Inflammatory macrophage treated with lipopolysaccharide for 1 hour (primary cell): Measurements from ENCODE around the gene TXNIP.

Source experiments
- DNase-seq, 2 donors: peaks; one replicate each; pipeline ENCODE4 v3.0.0-alpha.2; 2020 to 2022

The TXNIP gene

DNA sequence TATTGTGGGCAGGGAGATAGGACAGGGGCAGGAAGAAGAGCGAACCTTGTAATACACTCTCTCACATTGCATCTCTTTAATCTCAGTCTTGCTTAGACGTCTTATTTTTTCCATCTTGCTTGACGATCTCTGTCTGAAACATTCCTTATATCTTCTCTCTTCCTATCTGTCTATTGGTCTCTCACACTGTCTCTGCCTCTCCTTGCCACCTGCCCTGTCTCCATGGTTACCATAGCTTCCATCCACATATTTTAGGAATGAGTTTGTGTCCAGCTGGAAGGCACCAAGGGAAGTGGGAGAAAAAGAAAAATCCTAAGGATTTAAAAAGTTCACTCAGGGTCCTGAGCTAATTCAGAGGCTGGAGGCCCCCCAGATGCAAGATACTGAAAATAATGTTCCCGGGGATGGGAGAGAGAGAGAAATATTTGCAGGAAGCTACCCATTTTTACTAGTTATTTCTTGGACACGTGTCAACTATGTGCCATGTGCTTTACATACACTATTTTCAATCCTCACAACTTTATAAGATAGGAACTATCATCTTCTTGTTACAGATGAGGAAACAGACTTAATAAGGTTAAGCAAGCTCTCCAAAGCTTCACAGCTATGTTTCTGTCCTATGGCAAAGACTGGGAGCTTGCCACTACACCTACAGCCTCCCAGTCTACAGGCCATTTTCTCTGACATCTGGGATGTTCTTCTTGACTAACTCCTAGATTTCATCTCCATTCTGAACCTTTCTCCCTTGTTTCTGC, 32.9 kb downstream of the TXNIP start:
- no peak for DNase-seq

DNA sequence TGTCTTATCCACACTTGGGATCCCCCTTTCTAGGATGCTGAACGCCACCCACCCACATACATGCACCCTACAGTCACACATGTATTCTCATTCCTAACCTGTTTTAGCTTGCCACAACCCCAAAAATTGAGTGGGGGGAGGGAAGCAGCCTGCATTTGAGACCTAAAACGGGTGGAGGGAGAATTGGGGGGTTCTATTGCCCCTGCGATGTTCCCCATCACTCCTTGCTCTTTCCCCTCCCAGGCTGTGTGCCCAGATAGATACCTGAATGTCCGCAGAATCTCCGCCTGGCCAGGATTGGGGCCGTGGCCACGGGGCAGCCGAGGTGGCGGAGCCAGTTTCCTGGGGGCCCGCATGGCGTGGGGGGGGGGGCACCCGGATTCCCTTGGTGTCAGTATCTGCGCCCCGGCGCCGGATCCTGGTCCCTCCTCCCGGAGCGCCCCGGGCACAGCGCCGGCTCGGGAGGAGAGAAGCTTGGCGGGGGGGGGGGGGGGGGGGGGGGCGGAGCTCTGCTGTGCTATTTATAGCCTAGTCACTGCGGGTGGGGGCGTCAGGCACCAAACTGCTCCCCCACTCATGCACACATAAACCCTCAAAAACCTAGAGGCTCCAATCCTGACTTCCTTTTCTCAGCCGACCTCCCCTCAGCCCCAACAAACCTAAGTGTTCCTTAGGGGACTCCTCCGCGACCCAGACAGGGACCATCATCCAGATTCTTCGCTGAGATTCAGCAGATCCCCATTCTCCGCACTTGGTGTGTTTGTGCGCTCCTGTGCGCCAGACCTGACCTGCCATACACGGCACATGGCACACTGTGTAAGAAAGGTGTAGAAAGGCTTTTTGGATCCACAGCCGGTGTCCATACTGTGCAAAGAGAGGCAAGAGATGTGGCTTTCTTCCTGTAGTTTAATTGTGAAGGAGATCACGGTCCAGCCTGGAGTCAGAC, 33.9 kb downstream of the TXNIP start:
- no peak for DNase-seq

DNA sequence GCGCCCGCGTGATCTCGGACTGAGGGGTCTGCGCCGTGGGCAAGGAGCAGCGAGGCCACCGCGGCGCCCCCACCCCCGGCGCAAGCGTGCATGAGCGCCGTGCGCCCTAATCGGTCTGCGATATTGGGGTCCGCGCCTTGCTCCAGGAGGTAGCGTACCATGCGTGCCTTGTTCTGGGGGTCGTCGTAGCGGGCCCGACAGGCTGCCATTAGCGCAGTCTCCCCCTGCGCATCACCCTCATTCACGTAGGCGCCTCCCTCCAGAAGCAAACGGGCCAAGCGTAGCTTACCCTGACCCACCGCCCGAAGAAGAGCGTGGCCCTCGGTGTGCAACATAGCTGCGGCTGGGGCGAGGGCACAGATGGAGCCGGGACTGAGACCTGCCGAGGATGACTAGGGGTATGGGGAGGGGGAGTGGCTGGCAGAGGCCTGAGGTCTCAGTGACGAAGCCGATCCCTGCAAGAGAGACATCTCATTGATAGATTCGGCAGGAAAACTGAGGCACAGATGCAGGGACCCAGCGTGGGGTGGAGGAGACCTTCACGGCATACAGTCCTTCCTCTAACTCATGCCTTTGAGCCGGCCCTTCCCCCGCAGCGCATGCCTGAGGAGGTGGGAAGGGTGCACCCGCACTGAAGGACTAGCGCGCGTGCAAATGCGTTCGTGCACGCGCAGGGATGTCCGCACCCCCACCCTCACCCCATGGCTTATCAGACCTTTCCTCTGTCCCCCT, 34.8 kb downstream of the TXNIP start:
- no peak for DNase-seq

DNA sequence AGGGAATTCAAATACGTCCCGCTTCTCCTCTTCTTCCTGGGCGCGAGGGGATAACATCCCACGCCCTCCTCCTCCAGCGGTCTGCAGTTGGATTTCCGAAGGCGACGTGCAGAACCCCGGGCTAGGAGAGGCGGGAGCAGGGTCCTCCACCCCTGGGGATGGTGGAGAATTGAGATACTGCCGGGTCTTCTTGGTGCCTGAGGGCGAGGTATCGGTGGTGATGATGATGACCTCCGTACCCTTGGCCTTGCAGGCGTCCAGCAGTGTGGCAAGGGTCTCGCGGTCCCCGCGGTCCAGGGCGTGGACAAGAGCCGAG, 35.3 kb downstream of the TXNIP start:
- no peak for DNase-seq

DNA sequence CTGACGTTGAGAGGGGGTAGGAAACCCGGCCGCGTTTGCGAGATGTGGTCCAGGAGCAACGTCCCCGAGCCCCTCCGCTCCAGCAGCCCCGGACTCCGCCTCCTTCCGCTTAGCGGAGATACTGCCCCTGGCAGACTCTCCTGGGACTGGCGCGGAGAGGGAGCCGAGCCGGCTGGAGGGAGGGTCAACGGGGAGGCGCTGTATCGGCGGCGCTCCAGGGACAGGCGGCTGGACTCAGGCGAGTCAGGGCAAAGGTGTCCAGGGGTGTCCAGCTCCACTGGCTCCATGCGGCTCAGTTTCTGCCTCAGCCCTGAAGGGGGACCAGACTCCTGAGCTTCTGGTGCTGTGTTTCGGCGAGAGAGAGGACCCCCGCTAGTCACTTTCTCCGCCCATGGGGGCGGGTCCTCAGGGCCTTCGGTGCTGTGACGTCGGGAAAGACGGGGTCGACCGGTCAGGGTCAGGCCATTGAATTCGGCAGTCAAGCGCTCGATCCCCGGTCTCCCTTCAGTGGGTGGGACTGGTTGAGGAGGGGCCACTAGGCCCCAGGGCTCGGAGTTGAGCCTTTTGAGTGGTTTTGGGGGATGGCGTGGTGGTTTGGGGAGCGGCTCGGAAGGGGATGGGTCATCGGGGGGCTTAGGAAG, 35.8 kb downstream of the TXNIP start:
- peak; percentile 34 to 47 for DNase-seq

DNA sequence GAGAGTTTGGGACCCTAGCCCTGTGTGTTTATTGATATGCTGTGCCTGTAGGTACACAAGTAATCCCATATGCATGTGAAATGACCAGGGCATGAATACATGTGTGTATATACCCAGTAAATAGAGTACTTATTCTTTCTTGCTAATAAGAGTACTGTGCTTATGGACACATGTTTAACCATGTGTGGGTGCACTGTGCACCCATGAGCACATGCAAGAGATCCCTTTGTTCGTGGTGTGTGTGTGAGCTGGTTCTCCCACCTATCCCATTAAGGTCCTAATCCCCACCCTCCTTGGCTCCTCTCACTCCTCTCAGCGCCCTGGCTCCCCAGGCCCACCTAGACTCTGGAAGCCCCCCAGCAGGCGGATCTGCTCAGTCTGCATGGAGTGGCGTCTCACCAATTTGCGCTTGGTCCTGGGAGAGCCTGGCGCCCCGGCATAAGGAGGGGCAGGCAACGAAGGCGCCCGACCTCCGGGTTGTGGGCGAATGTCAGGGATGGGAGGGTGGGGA, 36.4 kb downstream of the TXNIP start:
- no peak for DNase-seq

DNA sequence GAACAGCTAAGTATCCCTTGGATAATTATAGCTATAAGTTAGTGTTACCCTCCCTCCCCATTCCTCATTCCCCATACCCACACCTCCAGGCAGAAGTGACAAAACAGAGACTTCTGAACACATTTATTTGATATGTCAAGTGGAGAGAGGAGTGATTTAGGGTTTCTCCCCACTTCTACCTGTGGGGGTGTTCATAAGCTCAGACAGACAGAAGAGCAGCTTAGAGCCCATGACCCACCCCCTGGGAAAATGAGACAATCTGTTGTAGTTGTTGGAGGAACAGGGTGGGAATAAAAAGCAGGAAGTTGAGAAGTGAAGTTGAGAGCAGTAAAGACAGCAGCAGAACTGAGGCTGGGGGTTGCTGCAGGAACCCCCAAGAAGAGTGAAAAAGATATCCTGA, 37.0 kb downstream of the TXNIP start:
- no peak for DNase-seq

DNA sequence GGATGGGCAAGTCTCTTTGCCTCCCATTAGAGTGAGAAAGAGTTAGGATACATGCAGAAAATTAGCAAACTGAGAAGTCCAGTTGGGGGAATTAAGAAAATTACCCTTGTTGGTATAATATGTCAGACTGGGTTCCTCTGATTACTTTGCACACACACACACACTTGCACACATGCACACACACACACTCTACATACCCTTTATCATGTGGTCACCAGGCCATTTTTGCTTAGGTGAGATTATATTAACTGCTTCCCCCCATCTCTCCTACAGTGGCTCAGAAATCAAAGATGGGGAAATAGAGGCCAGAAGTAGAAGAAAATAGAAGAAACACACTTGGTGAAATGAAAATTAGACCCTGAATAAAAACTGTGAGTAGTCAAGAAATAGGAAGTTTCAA, 37.6 kb downstream of the TXNIP start:
- DNase-seq = no peak

DNA sequence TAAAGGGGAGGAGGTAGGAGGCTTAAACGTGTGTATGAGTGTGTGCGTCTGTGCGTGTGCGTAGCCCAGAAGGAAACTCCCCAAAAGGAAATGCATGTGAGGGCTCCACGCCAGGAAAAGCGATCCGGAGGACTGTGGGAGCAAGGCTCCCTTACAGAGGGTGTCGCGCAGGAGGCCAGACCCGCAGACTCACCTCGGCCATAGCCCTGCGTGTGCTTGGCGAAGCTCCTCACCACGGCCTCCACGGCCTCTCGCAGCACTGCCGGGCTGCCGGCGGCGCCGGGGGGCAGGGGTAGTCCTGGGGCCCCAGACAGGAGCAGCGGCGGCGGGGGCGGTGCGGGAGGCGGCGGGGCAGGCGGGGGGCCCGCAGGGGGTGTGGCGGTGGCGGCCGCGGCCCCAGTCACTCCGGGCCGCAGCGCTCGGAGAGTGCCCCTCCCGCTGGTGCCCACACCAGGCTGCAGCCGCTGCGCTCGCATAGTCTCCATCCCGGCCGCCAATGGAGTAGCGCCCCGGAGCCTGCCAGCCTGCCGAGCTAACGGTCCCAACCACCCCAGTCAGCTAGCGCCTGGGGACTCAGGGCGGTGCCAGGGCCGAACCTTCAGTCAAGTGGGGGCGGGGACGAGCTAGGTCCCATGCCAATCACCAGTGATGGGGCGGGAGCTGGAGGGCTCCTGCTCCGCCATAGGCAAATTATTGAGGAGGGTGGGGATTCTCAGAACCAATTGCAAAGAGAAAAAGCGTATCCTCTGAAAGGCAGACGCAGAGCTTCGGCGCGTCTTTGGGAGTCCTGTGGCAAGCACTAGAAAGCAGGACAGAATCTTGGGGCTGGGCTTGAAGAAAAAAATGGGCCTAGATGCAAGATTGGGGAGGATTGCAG, 38.7 kb downstream of the TXNIP start, which contains the start of gene LIX1L:
Gene LIX1L (minus strand): TSS at position 575 of the 877 bp plus-strand sequence. CDS start 90 bp downstream, at position 485.
- DNase-seq = peak; percentile 96 to 97

DNA sequence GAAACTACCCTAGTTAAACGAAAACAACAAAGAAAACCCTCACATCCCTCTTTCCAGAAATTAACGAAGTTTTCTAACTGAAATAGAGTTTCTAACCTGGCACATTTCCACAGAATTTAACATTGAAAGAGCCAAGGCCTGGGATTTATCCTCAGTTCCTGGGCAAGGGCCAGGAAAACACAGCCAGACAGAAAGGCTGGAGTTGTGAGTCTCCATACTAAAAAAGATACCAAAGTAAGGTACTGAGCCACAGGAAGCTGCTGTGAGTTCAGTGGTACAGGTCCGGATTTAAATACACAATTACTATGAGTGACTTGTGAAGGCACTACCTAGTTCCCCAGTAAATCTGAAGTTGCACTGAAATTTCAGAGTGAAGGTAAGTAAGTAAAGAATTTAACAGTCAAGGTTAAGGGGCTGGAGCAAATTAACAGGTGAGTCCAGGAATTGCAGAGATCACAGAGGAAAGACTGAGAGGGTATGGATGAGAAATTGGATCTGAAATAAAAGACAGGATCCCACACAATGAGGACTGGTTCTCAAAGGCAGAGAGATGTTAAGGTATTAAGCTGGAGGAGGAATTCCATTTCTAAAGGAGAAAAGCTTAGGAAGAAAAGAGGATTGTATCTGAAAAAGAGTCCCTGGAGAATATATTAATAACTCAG, 39.5 kb downstream of the TXNIP start:
- DNase-seq = no peak

DNA sequence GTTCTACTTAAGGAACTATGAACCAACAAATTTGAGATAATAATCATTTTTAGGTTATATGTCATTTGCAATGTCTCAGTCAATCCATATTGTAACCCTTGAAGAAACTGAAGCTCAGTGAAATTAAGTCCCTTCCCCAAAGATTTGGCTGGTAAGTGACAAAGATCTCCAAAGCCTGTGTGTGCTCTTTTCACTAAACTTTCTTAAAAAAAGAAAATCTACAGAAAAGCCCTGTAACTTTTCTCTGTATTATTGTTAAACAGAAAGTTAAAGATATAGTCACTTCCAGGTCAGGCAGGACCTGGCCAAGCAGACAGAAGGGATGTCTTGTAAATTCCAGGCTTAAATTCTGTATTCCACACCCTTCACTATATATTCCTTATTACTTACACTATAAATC, 40.0 kb downstream of the TXNIP start:
- DNase-seq = no peak

DNA sequence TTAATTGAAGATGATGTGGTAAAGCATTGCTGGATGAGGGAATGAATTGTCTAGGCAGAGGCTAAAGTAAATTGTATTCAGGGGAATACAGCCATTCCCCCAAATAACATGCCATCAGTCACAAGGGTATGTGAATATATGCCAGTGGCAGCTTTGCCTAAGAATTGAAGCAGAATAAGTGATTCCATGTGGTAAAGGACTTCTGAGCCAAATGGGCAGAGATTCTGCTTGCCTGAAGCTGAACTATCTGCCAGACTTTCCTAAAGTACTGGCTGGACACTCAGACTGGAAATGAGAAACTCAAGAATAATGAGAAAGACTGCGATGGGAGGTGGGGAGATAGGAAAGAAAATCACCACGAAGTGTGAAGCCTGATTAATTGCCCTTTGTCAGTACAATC, 40.9 kb downstream of the TXNIP start:
- no peak for DNase-seq

DNA sequence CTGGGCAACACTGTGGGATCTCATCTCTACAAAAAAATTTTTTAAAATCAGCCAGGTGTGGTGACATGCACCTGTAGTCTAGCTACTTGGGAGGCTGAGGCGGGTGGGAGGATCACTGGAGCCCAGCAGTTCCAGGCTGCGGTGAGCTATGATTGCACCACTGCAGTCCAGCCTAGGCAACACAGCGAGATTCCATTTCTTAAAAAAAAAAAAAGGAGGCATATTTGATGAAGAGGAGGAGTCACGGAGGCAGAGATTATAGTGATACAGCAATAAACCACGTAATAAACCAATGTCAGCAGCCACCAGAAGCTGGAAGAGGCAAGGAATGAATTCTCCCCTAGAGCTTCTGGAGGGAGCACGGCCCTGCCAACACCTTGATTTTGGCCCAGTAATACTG, 42.5 kb downstream of the TXNIP start:
- DNase-seq = no peak

DNA sequence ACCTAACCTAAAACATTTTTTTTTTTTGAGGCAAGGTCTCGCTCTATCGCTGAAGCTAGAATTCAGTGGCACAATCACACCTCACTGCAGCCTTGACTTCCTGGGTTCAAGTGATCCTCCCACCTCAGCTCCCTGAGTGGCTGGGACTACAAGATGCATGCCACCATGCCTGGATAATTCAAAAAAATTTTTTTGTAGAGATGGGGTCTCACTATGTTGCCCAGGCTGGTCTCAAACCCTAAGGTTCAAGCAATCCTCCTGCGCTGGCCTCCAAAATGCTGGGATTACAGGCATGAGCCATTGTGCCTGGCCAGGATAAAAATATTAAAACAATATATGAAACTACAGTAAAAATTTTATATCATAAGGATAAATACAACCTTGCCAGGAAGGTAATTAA, 43.5 kb downstream of the TXNIP start:
- no peak for DNase-seq

DNA sequence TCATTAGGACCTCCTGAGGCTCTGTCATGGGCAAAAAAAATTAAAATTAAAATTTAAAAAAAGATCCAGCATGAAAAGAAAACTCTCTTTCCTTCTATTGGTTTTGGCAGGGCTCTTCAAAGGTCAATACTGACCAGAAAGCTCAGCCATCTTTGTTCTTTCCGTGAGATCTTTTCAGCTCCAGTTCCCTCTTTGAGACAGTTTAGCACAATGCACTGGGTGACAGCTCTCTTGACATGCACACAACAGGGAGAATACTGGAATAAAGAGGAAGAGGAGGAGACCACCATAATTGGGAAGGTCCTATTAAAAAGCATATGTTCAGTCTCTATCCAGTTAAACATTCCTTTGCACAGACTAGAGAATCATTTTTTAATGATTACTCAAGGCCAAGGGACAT, 44.9 kb downstream of the TXNIP start:
- no peak for DNase-seq

DNA sequence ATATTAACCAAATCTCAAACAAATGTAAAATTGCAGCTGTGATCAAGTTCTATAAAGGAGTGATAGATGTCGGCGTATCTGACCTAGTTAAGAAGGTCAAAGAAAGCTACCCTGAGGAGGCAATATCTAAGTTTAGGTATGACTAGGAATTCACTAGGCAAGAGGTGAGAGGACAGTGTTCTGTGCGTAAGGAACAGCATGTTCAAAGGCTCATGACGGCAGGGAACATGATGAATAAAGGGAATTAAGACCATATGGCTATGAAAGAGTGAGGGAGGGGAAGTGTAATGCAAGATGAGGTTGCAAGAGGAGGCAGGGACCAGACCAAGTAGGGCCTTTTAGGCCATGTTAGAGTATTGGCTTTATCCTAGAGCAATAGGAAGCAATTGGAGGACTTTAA, 47.2 kb downstream of the TXNIP start:
- DNase-seq = no peak

DNA sequence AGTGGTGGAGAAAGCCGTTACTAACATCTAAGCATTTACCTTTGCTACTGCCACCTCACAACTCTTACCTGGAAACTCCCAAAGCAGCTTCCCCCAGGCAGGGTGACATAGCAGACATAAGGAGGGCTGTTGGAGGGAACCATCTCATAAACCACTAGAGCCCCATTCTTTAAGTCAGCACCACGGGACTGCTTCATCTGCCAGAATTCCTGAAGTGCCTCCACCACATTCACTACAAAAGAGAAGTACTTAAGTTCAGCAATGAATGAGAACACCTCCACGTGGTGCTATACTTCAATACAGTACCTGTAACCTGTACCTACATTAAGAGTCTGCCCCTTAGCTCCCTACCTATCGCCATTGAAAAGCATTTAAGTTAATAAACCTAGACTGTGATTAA, 48.8 kb downstream of the TXNIP start:
- DNase-seq = no peak

DNA sequence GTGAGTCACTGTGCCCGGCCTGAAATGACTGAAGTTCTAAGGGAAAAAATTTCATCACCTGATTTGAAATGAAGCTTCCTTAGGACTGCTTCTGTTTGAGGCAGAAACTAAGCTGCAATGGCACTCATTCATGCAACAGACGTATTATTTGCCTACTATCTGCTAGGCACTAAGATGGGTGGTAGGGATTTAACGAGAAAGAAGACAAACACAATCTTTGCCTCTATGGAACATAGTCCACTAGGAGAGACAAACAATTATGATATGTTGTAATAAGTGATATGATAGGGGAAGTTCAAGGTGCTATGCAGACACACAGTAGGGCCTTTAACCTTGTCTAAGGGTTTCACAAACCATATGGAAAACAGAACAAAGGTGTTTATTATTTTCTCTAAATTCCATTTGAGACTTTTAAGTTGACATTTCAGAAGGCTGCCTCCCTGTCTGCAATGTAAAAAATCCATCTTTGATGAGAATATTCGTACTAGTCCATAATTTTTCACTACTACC, 49.8 kb downstream of the TXNIP start:
- no peak for DNase-seq

DNA sequence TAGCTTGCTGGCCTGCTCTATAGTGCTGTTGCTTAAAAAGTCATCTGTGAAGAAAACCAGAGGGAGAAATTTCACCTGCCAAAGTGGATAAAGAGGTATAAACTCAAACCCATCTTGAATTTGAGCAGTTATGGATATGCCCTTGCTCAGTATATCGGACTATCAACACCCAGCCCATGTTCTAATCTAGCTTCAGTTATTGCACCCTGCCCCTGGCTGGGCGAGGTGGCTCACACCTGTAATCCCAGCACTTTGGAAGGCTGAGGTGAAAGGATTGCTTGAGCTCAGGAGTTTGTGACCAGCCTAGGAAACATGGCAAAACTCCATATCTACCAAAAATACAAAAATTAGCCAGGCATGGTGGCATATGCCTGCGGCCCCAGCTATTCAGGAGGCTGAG, 51.8 kb downstream of the TXNIP start:
- no peak for DNase-seq

DNA sequence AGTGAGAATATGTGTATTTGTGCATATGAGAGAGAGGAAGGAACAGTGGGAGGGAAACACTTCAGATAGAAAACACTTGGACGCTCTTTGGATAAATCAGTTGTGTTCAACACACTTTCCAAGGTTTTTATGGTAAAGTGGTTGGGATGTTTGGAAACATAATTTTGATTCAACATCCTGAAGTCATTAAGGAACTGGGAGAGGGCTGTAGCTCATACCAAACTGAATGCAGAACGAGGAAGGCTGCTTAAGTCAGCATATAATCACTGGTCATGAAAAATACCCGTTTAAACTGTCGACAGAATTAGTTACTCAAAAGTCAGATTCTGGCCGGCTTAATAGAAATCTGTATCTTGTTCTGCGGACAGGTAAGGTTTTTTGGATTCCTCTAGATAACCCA, 53.5 kb downstream of the TXNIP start:
- DNase-seq = no peak
